Glutamatergic neuron (in vitro differentiated cells): Measurements from ENCODE around the gene ISG15. TPM values are rescaled to one million over a fixed set of nuclear protein-coding genes. Genes with fewer than 3 reads are reported as not detected.

Source experiments
- DNase-seq: peaks from one replicate; pipeline ENCODE4 v3.0.0; 2022
- H3K27ac Mint-ChIP-seq: one replicate; pipeline ENCODE4 v1.8.0; 2020; ENCODE audit warnings: mild to moderate bottlenecking, mixed read lengths, inconsistent platforms; ENCODE audit not compliant: unreplicated experiment
- H3K27me3 Mint-ChIP-seq: one replicate; pipeline ENCODE4 v1.8.0; 2020; ENCODE audit warnings: mild to moderate bottlenecking, moderate library complexity, mixed read lengths, inconsistent platforms; ENCODE audit not compliant: unreplicated experiment
- H3K36me3 Mint-ChIP-seq: one replicate; pipeline ENCODE4 v1.8.0; 2020; ENCODE audit warnings: mild to moderate bottlenecking, mixed read lengths, inconsistent platforms; ENCODE audit not compliant: unreplicated experiment
- H3K4me1 Mint-ChIP-seq: one replicate; pipeline ENCODE4 v1.8.0; 2020; ENCODE audit warnings: mild to moderate bottlenecking, low read depth, mixed read lengths, inconsistent platforms; ENCODE audit not compliant: unreplicated experiment
- H3K4me3 Mint-ChIP-seq: one replicate; pipeline ENCODE4 v1.8.0; 2020; ENCODE audit warnings: mild to moderate bottlenecking, mixed read lengths, inconsistent platforms; ENCODE audit not compliant: unreplicated experiment
- H3K9me3 Mint-ChIP-seq: one replicate; pipeline ENCODE4 v1.8.0; 2020; ENCODE audit warnings: mild to moderate bottlenecking, moderate library complexity, mixed read lengths, inconsistent platforms; ENCODE audit not compliant: unreplicated experiment
- CTCF ChIP-seq: fragments of 200-600 bp; sonication (generic); IDR thresholded peaks from one replicate; pipeline ENCODE4 v1.5.0; 2021; ENCODE audit not compliant: partially characterized antibody, unreplicated experiment
- long read RNA-seq: library from polyadenylated mRNA; unstranded; transcript quantifications from one replicate; pipeline ENCODE4 v2.0.0, GENCODE V29; 2020; ENCODE audit not compliant: unreplicated experiment
- total RNA-seq: library from RNA; stranded (reverse); fragmentation: NEBNext Ultra II Directional; extraction: Animal tissue kit (Norgen Biotek cat#: 25700); gene quantifications from one replicate; pipeline ENCODE4 v1.2.1, GENCODE V29; 2021; ENCODE audit not compliant: unreplicated experiment

Gene ISG15
- 18.4 TPM for total RNA-seq
- long read RNA-seq, transcript ISG15-201 (2 exons, 711 nt) = major isoform, 6 of 6 reads
- long read RNA-seq, partial matches to known transcripts = 0 of 6 reads
- long read RNA-seq, other reads (novel, unspliced or antisense) = 0 of 6 reads

DNA sequence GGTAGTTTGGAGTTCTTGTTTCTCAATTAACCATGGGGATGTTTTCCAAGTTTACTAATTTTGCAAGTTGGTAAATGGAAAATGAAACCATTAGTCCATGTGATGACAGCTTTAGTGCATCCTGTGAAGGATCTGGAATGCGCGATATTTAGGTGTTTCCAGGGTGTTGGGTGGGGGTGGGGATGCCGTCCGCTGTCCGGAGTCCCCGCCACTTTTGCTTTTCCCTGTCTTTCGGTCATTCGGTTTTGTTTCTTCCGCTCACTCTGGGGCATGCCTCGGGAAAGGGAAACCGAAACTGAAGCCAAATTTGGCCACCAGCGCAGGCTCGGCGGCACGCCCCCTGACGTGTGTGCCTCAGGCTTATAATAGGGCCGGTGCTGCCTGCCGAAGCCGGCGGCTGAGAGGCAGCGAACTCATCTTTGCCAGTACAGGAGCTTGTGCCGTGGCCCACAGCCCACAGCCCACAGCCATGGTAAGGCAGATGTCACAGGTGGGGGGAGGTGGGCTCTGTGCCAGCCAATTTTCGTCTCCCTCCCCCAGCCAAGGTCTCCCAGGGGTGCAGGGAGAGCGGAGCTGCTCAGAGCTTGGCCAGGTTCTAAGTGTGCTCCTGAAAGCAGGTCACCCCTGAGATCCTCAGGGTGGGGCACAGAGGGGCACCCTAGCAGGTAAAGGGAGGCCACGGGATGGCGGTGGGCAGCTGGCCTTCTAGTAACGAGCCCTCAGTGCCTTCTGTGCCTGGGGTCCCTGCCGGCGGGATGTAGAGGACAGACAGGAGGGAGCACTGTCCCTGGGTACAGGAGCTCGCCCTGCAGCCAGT is at the start of gene ISG15:
Gene ISG15, plus strand, starts transcription at position 393 of the 817 bp plus-strand sequence. Its CDS starts 77 bp downstream, at position 470.
- peak within 1 kb of the TSS; percentile 76 for H3K4me3 Mint-ChIP-seq
- TF ChIP-seq CTCF = no peak
- H3K27me3 Mint-ChIP-seq = peaks cover 5% of the 10 kb centered on the region
- no peak for DNase-seq
- no peaks in the 10 kb centered on the region for H3K36me3 Mint-ChIP-seq
- peaks cover 9% of the 10 kb centered on the region for H3K9me3 Mint-ChIP-seq
- peaks cover 20% of the 10 kb centered on the region for H3K4me1 Mint-ChIP-seq
- H3K27ac Mint-ChIP-seq = peak within 1 kb of the TSS; percentile 82

- TF ChIP-seq CTCF = no peak
- Mint-ChIP-seq H3K27ac (no peak overlapping the region), H3K27me3 (peaks cover 7% of the 10 kb centered on the region), H3K36me3 (no peaks in the 10 kb centered on the region), H3K9me3 (peaks cover 2% of the 10 kb centered on the region), H3K4me3 (no peak overlapping the region), H3K4me1 (peaks cover 6% of the 10 kb centered on the region)
- DNase-seq = peak; percentile 16
Observed at GRCh38 chr1:963746-964525, 49.4 kb upstream of the ISG15 start.

DNA sequence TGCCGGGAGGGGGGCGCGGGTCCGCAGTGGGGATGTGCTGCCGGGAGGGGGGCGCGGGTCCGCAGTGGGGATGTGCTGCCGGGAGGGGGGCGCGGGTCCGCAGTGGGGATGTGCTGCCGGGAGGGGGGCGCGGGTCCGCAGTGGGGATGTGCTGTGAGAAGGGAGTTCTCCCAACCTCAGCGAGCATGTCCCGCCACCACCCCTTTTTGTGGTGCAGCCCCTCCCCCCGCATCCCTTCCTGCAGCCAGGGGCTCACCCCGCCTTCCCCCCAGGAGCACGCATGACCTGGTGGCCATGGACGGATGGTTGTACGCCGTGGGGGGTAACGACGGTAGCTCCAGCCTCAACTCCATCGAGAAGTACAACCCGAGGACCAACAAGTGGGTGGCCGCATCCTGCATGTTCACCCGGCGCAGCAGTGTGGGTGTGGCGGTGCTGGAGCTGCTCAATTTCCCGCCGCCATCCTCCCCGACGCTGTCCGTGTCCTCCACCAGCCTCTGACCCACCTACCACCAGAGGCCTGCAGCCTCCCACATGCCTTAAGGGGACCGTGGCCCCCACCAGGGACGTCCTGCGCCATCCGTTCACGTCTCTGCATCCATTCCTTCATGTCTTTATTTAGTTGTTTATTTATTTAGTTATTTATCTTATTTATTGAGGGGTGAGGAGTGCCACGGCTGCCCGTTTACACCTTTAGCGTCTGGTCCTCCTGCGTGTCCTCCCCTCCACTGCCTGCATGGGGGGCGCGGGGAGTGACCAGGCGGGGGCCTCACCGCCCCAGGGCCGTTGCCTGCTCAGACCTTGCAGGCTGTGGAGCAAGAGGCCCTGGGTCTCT is 48.4 kb upstream of the ISG15 start:
- peak; percentile 12 for DNase-seq
- Mint-ChIP-seq H3K27me3 (peaks cover 12% of the 10 kb centered on the region), H3K9me3 (peaks cover 5% of the 10 kb centered on the region), H3K36me3 (no peaks in the 10 kb centered on the region), H3K4me1 (peaks cover 6% of the 10 kb centered on the region), H3K27ac (no peak overlapping the region), H3K4me3 (no peak overlapping the region)
- no peak for TF ChIP-seq CTCF

DNA sequence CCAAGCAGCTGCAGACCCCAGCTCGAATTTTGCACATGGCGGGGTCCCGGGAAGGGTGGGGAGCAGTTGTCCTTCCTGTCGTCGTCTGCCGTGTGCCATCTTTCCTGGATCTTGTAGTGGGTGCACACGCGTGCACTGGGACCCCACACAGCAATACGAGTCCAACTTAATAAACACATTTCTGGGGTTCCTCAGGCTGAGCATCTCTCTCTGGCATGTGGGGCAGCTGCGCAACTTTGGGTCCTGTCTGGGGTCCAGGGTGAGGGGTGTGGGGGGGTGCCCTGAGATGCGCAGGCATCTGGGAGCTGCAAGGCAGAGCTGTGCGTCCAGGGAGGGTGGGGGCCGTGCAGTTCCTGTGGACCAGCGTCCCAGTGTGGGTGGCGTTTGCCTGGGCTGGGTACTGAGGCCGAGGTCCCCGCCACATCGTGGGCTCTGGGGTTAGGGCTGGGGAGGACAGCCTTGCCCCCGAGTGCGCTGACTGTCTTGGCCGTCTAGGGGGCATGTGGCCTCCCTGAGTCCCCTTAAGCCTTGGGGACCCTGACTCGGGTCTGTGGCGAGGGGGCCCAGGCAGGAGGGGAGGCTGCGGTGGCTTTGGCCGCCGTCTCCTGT is 47.7 kb upstream of the ISG15 start:
- Mint-ChIP-seq H3K27me3 (peaks cover 12% of the 10 kb centered on the region), H3K9me3 (peaks cover 5% of the 10 kb centered on the region), H3K36me3 (no peaks in the 10 kb centered on the region), H3K27ac (no peak overlapping the region), H3K4me1 (peaks cover 6% of the 10 kb centered on the region), H3K4me3 (no peak overlapping the region)
- no peak for TF ChIP-seq CTCF
- DNase-seq = peak; percentile 16
